SU-DHL-6 (cell line): ENCODE data around the gene ANKFY1.

Experiments
- H2AFZ ChIP-seq: fragments of 200-600 bp; sonication (generic); 2 replicates; pipeline ENCODE4 v1.6.1; 2014; ENCODE audit warnings: low read depth, mild to moderate bottlenecking, moderate library complexity, mixed read lengths, antibody characterized with exemption, low read length; ENCODE audit not compliant: severe bottlenecking
- H3F3A ChIP-seq: fragments of 200-600 bp; shearing (Covaris generic); 2 replicates; pipeline ENCODE4 v1.6.0; 2016; ENCODE audit warnings: antibody characterized with exemption, mild to moderate bottlenecking; ENCODE audit not compliant: insufficient read depth
- H3K27ac ChIP-seq: fragments of 200-600 bp; sonication (generic); 2 replicates; pipeline ENCODE4 v1.5.1; 2016; ENCODE audit warnings: low read depth, mild to moderate bottlenecking, low read length, moderate library complexity, mixed read lengths
- H3K27me3 ChIP-seq: fragments of 200-600 bp; sonication (generic), shearing (Covaris generic); 2 replicates; pipeline ENCODE4 v1.6.0; 2014; ENCODE audit warnings: mild to moderate bottlenecking, low read length
- H3K36me3 ChIP-seq: fragments of 200-600 bp; sonication (generic); 2 replicates; pipeline ENCODE4 v1.6.1; 2014; ENCODE audit warnings: mild to moderate bottlenecking, low read length, mixed read lengths
- H3K4me2 ChIP-seq: fragments of 300-600, 200-600 bp; shearing (Covaris generic), sonication (generic); 2 replicates; pipeline ENCODE4 v1.6.0; 2014; ENCODE audit warnings: low read length, low read depth, mild to moderate bottlenecking; ENCODE audit not compliant: poor library complexity, severe bottlenecking
- H3K4me3 ChIP-seq: fragments of 200-600 bp; sonication (generic); 2 replicates; pipeline ENCODE4 v1.5.1; 2014; ENCODE audit warnings: antibody characterized with exemption, low read length, mild to moderate bottlenecking, mixed read lengths; ENCODE audit not compliant: insufficient read depth, poor library complexity, severe bottlenecking
- H3K79me2 ChIP-seq: fragments of 200-600 bp; sonication (generic); 2 replicates; pipeline ENCODE4 v1.6.1; 2014; ENCODE audit warnings: mild to moderate bottlenecking, low read length, moderate library complexity; ENCODE audit not compliant: insufficient read depth
- H3K9ac ChIP-seq: fragments of 200-600 bp; sonication (generic); 2 replicates; pipeline ENCODE4 v1.7.0; 2014; ENCODE audit warnings: mild to moderate bottlenecking, low read length
- H3K9me2 ChIP-seq: fragments of 200-600 bp; sonication (generic); replicated peaks from 2 replicates; pipeline ENCODE4 v1.6.1; 2014; ENCODE audit warnings: low read length; ENCODE audit not compliant: insufficient read depth
- H3K9me3 ChIP-seq: fragments of 200-600 bp; sonication (generic); 2 replicates; pipeline ENCODE4 v1.6.1; 2014; ENCODE audit warnings: low read length, mixed read lengths; ENCODE audit not compliant: insufficient read depth
- H4K20me1 ChIP-seq: fragments of 200-600 bp; sonication (generic); 2 replicates; pipeline ENCODE4 v1.6.1; 2014; ENCODE audit warnings: low read depth, mild to moderate bottlenecking, antibody characterized with exemption, low read length, moderate library complexity, mixed read lengths
- CTCF ChIP-seq: fragments of 200-600 bp; sonication (generic); IDR thresholded peaks from one replicate; pipeline ENCODE4 v1.5.1; 2017; ENCODE audit warnings: antibody characterized with exemption, mild to moderate bottlenecking, low read length, moderate library complexity; ENCODE audit not compliant: insufficient read depth, poor library complexity, severe bottlenecking
- EZH2phosphoT487 ChIP-seq: fragments of 200-600 bp; sonication (generic), shearing (Covaris generic); conservative IDR thresholded peaks from 2 replicates; pipeline ENCODE4 v1.6.1; 2018; ENCODE audit warnings: mild to moderate bottlenecking, antibody characterized with exemption, low read length, moderate library complexity, mixed read lengths

The ANKFY1 gene

GRCh38 chr17:4178651-4179050, 85.1 kb downstream of the ANKFY1 start:
- Histone ChIP-seq H3K4me2 (no peak overlapping the region), H3K27ac (no peak overlapping the region), H2AFZ (no peak overlapping the region), H3K9ac (no peak overlapping the region), H4K20me1 (no peaks in the 10 kb centered on the region), H3K27me3 (no peaks in the 10 kb centered on the region), H3K9me3 (no peaks in the 10 kb centered on the region), H3K4me3 (no peak overlapping the region), H3K9me2 (no peaks in the 10 kb centered on the region), H3F3A (no peaks in the 10 kb centered on the region), H3K79me2 (no peaks in the 10 kb centered on the region), H3K36me3 (peaks cover 9% of the 10 kb centered on the region; the same call in 1 of the 2 replicates)
- no peak for TF ChIP-seq EZH2phosphoT487
- TF ChIP-seq CTCF: no peak

- TF ChIP-seq CTCF (no peak), EZH2phosphoT487 (no peak)
- H2AFZ ChIP-seq: no peak overlapping the region
- H3K9me3 ChIP-seq: no peaks in the 10 kb centered on the region
- H3K9me2 ChIP-seq: no peaks in the 10 kb centered on the region
- H3F3A ChIP-seq: no peaks in the 10 kb centered on the region
- no peaks in the 10 kb centered on the region for H4K20me1 ChIP-seq
- peaks cover 9% of the 10 kb centered on the region; the same call in 1 of the 2 replicates for H3K36me3 ChIP-seq
- no peak overlapping the region for H3K27ac ChIP-seq
- H3K4me2 ChIP-seq: no peak overlapping the region
- H3K4me3 ChIP-seq: no peak overlapping the region
- H3K27me3 ChIP-seq: no peaks in the 10 kb centered on the region
- H3K79me2 ChIP-seq: no peaks in the 10 kb centered on the region
- H3K9ac ChIP-seq: no peak overlapping the region
Measured at GRCh38 chr17:4177806-4178205, 86.0 kb downstream of the ANKFY1 start.

GRCh38 chr17:4176808-4177472, 86.8 kb downstream of the ANKFY1 start:
- no peak overlapping the region for H2AFZ ChIP-seq
- H3K27me3 ChIP-seq: no peaks in the 10 kb centered on the region
- peaks cover 6% of the 10 kb centered on the region; the same call in 1 of the 2 replicates for H3K36me3 ChIP-seq
- H3K9ac ChIP-seq: no peak overlapping the region
- TF ChIP-seq CTCF: no peak
- TF ChIP-seq EZH2phosphoT487: no peak
- no peaks in the 10 kb centered on the region for H3F3A ChIP-seq
- no peak overlapping the region for H3K27ac ChIP-seq
- no peak overlapping the region for H3K4me3 ChIP-seq
- H3K9me3 ChIP-seq: no peaks in the 10 kb centered on the region
- no peaks in the 10 kb centered on the region for H4K20me1 ChIP-seq
- H3K79me2 ChIP-seq: no peaks in the 10 kb centered on the region
- no peak overlapping the region for H3K4me2 ChIP-seq
- H3K9me2 ChIP-seq: no peaks in the 10 kb centered on the region
